NCI-H774 (cell line): Measurements from ENCODE around the gene DDX54.
A peak's percentile ranks its signal among the peaks of the same experiment; 100 is the strongest.

Source experiments
- DNase-seq: peaks from one replicate; lab custom pipeline; 2025; lab: John Stamatoyannopoulos, UW

DDX54 gene

GRCh38 chr12:113162102-113163029 lies 22.9 kb downstream of the DDX54 start:
- DNase-seq = no peak

GRCh38 chr12:113161415-113162016 lies 23.8 kb downstream of the DDX54 start:
- DNase-seq = peak; percentile 18

- DNase-seq = no peak
Observed at GRCh38 chr12:113159937-113160336, 25.3 kb downstream of the DDX54 start.

- DNase-seq = no peak
Observed at GRCh38 chr12:113158439-113159203, 26.7 kb downstream of the DDX54 start.

GRCh38 chr12:113157218-113157859 lies 27.9 kb downstream of the DDX54 start:
- no peak for DNase-seq

- no peak for DNase-seq
Observed at GRCh38 chr12:113155646-113156045, 29.6 kb downstream of the DDX54 start.

GRCh38 chr12:113155060-113155459 lies 30.2 kb downstream of the DDX54 start:
- no peak for DNase-seq

GRCh38 chr12:113154351-113154973 lies 30.8 kb downstream of the DDX54 start:
- DNase-seq = peak; percentile 46

- peak; percentile 79 for DNase-seq
Observed at GRCh38 chr12:113152835-113153814, 32.2 kb downstream of the DDX54 start.

- DNase-seq = no peak
Observed at GRCh38 chr12:113152196-113152834, 33.0 kb downstream of the DDX54 start.

GRCh38 chr12:113151655-113152054 lies 33.6 kb downstream of the DDX54 start:
- no peak for DNase-seq

- peak; percentile 88 for DNase-seq
Observed at GRCh38 chr12:113149361-113150150, 35.7 kb downstream of the DDX54 start, which contains the start of gene CFAP73. CFAP73 (plus strand) TSS chr12:113149724; CDS start chr12:113149858, 134 bp downstream.

- no peak for DNase-seq
Observed at GRCh38 chr12:113146999-113147398, 38.3 kb downstream of the DDX54 start.

- no peak for DNase-seq
Observed at GRCh38 chr12:113145720-113146551, 39.3 kb downstream of the DDX54 start.

- DNase-seq = no peak
Observed at GRCh38 chr12:113144806-113145205, 40.5 kb downstream of the DDX54 start.

GRCh38 chr12:113143959-113144358 lies 41.3 kb downstream of the DDX54 start:
- DNase-seq = no peak

- DNase-seq = no peak
Observed at GRCh38 chr12:113142886-113143332, 42.4 kb downstream of the DDX54 start.
